ENCODE measurements around the gene ARID1B. TPM values are rescaled to one million over a fixed set of nuclear protein-coding genes. Genes with fewer than 3 reads are reported as not detected.

The ARID1B gene
- total RNA-seq, 1 donor from 2014 or later, result 26.4 TPM

DNA sequence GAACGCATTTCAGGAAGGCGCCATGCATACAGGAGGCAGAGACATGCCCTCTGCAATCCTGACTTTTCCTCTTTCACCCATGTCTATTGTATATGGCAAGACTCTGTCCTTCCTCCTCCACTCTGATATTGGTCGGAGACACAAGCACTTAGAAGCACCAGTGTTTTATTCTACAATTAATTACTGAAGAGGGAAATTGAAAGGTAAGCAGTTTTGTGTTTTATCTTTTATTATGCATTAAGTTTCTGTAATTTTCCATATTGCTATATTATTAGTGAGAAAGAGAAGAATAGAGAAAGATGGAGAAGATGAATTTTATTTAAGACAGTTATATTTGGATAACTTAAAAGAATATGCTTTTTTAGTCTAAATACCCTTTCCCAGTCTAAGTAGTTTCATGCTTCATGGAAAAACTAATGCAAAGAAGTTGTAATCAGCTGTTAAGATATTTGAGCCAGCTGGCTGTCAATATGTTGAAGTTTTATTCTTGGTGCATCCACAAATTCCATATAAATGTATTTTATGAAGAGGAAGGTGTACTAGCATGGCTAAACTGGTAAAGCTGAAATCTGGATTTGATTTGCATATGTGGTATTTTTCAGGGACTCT, 13.6 kb downstream of the ARID1B start:
- ATAC-seq, result no peak

DNA sequence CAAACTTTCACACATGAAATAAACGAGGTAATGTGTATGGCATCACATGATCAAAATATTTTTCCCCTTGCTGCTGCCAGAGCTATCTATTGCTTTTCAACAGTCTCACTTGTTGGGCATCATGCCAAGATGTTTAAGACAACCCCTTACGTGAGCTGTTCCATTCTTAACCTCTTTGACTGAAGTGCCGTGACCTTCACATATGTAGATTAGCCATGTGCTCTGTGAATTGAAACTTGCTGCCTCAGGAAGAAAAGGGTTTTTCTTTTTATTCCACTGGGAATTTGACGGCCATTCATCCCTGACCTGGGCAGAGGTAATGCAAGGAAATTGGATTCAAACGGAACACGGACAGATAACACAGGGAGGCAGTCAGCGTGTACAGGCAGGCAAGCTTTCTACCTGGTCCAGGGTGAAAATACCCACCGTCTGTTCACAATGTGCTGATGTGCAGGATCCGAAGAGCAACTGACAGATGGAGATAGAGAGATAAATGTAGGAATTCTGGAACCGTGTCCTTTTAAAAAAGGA, 14.2 kb downstream of the ARID1B start:
- no peak for DNase-seq (ENCODE audit: low spot score)
- ATAC-seq, result peak; percentile 56

More for the DNA sequence above, 13.6 kb downstream of the ARID1B start:
- DNase-seq (ENCODE audit: low spot score), result no peak

DNA sequence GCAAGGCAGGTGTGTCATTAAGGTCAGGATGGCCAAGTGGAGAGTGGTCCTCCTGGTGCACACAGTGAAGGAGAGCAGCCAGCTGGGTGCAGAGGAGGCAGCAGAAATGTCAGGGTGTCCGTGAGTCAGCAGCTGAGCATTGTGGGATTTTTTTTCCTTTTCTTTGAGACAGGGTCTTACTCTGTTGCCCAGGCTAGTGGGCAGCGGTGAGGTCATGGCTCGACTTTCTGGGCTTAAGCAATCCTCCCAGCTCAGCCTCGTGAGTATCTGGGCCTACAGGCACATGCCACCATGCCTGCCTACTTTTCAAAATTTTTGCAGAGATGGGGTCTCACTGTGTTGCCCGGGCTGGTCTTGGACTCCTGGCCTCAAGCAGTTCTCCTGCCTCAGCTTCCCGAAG, 16.0 kb downstream of the ARID1B start:
- no peak for ATAC-seq
- no peak for DNase-seq (ENCODE audit: low spot score)

DNA sequence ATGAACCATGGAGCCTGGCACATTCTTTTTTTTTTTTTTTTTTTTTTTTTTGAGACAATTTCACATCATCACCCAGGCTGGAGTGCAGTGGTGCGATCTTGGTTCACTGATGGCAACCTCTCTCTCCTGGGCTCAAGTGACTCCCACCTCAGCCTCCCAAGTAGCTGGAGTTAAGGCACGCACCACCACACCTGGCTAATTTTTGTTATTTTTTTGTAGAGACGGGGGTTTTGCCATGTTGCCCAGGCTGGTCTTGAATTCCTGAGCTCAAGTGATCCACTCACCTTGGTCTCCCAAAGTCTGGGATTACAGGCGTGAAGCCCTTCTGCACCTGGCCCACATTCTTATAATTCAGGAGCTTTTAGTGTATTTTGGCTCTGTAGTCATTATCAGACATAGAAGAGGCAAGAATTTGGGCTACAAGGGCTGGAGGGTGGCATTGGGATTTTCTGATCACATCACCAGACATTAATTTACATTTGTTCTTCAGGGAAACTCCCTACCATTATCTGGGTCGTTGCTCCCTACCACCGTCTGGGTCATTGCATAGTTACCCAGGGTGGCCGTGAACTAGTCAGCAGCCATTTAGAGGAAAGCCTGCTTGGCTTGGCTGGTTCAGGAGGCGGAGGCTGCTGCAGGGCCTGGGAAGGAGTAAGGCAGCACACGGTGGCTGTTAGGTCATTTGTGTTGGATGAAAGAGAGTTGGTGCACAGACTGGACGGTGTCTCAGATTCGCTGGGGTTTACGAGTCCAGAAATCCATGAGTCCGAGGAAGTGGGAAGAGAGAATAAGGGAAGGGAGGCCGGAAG, 17.6 kb downstream of the ARID1B start:
- peak; percentile 85 for ATAC-seq
- DNase-seq (ENCODE audit: low spot score), result no peak

DNA sequence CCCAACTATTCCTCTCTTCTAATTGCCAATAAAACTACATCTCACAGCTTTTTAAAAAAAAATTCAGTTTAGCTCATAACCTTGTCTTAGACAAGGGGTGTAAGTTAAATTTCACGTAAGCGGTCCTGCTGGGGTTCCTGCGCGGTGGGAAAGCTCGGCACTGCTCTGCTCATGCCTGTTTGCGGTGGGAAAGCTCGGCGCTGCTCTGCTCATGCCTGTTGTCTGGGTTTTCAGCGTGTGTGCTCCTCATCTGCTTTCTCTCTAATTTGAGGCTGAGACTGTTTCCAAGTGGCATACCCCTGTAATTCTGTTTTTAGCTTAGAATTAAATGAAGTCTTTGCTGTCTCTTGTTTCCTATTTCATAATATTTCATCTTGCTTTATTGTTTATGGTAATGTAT, 18.6 kb downstream of the ARID1B start:
- DNase-seq (ENCODE audit: low spot score), result no peak
- no peak for ATAC-seq

DNA sequence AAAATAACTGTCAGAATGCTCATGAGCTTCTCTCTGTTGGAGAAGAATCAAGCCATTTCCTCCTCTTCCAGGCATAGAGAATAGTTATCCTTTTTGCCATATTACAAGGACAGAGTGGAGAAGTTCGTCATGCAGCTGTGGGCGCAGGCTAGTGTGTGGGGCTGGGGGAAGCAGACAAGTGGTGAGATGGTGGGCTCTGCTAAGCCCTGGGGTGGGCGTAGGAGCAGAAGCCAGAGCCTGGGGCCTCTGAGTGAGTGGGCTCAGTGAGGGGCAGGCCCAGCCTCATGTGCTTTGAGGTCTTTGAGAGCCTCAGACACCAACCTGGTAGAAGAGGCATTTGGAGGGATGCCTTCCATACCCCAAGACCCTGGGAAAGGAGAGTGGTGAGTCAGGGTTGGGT, 19.4 kb downstream of the ARID1B start:
- no peak for ATAC-seq

DNA sequence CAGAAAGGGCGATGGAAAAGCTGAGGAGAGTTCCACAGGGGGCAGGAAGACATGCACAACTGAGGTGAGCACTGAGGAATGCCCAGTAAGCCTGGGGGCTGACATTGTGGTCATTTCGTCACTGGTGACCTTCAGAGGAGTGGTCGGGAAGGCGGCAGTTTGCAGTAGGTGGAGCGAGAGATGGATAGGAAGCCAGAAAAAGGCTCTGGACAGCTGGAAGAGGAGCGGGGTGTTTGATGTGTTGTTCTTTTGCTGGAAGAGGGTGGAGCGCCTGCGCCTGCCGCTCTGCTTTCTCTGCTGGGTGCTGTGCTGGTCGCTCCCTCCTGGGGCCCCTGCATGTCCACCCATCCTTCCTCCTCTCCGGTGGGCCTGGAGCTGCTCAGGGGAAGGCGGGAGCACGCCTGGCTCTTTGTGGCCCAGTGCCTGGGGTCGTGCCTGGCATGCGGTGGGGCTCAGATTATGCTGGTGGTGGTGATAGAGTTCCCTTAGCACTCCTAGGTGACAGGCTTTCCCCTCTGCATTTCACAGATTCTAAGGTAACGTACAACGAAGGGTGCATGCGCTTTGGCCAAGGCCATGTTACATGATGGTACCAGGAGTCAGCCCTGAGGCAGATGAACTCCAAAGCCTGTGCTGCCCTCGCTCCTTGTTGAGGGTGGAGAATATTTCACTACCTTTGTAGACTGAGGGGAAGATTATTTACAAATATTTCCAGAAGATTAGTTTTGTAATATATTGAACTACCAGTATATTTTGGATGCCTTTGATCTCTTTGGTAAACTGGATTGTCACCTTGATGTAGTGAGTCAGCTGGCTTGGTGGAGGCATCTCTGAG, 20.9 kb downstream of the ARID1B start:
- ATAC-seq (no peak), DNase-seq (ENCODE audit: low spot score) (no peak)

More for the DNA sequence above, 19.4 kb downstream of the ARID1B start:
- no peak for DNase-seq (ENCODE audit: low spot score)

DNA sequence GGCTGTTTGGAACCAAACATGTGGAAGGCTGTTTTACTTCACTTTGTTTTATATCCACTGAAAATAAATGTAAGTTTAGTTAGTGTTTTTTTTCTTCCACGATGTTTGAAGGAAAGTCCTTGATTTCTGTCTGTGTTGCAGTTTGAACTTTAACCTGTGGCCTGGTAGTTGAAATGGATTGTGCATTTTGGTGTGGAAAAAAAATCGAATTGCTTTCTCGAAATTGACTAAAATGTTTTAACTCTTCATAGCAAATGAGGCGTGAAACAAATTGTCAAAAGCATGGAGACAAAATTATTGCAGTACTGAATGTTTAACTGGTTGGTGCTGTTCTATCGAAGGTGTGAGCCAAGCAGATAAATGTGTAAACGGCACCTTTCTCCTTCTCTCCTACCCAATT, 24.5 kb downstream of the ARID1B start:
- peak; percentile 68 for ATAC-seq
- DNase-seq (ENCODE audit: low spot score), result no peak

DNA sequence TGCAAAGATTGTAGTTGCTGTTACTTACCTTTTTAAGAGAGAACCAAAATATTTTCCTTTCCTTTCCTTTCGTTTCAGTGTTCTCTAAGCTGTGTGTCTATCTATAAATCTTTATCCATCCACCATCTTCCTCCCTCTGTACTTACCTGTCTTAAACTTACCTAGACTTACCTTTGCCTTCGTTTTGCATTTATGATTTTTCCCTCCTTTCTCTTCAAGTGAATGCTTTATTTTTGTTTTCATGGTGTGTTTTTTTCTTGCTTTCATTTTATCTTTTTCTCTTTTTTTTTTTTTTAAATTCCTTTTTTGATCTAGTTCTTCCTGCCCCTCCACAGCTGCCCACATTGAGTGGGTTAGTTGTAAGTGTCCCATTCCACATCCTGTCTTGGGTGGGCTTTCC, 26.2 kb downstream of the ARID1B start:
- no peak for ATAC-seq

DNA sequence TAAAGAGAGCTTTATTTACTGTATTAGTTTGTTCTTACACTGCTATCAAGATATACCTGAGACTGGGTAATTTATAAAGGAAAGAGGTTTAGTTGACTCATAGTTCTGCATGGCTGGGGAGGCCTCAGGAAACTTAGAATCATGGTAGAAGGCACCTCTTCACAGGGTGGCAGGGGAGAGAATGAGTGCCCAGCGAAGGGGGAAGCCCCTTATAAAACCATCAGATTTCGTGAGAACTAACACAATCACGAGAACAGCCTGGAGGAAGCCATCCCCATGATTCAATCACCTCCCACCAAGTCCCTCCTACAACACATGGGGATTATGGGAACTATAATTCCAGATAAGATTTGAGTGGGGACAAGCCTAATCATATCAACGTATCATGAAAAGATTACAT, 27.2 kb downstream of the ARID1B start:
- no peak for DNase-seq (ENCODE audit: low spot score)
- no peak for ATAC-seq

More for the DNA sequence above, 26.2 kb downstream of the ARID1B start:
- DNase-seq (ENCODE audit: low spot score), result no peak

DNA sequence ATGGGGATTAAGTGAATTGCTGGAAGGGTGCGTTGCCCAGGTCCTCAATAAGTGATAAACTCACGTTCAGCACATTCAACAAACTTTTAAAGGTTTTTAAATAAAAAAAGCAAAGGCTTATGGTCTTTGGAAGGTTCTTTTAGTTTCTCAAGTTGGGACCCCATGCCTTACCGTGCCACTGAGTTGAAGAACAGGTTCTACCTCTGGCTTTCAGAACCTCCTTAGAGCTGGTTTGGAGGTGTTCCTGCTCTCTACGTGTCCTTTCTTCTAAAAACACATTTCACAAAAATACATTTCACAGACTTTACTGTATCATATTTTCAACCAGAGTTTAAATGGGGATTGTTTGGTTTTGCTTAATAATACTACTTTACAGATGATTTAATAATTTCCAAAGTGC, 29.0 kb downstream of the ARID1B start:
- DNase-seq (ENCODE audit: low spot score) (no peak), ATAC-seq (no peak)

DNA sequence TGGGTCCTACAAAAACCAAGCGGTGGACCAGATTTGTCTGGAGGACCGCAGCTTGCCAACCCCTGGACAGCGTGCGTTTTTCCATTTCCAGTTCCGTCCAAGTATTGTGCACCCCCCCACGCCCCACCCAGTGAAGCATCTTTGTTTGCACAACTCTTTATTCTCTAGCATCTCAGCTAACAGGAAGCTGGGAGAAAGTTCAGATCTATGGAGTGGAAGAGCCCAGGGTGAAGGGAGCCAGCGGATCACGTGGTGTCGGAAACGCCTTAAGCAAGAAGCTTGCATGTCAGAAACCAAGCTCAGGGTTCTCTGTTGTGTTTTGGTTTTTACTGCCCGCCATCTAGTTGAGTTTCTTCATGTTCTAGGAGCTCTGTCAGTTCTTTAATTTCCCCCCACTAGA, 29.9 kb downstream of the ARID1B start:
- no peak for ATAC-seq
- no peak for DNase-seq (ENCODE audit: low spot score)

DNA sequence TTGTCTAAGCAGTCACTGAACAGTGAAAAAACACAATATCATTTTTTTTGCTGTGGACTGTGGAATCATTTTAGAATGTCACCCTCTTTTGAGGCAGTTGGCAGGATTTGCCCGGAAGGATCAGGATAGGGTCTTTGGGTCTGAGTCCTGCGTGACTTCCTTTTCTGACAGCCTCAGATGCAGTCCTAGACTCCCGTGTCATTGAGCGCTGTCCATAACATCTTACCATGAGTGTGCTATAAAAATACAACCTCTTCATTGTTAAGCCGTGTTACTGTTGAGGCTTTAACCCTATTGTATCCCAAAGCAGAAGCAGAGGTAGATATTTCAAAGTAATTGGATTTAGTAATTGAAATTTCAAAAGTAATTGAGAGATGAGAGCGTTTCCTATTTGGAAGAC, 30.6 kb downstream of the ARID1B start:
- ATAC-seq, result peak; percentile 19

DNA sequence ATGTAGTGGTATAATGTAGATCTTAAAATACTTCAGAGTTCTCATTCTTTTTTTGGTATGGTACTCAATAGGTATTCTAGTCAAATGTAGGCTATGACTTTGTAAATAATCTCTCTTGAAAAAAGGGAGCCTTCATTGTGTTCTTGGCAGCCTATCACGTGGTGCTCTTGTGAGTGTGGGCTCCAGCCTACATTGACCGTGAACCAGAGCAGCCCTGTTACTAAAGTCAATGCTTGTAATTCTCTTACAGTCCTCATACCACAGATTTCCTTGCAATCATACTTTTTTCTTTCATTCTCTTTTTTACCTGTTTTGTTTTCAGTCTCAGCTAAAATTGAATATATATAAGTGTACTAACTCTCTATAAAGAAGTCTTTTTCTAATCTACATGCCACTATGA, 31.1 kb downstream of the ARID1B start:
- DNase-seq (ENCODE audit: low spot score), result no peak
- peak; percentile 74 for ATAC-seq

More for the DNA sequence above, 30.6 kb downstream of the ARID1B start:
- DNase-seq (ENCODE audit: low spot score), result no peak

DNA sequence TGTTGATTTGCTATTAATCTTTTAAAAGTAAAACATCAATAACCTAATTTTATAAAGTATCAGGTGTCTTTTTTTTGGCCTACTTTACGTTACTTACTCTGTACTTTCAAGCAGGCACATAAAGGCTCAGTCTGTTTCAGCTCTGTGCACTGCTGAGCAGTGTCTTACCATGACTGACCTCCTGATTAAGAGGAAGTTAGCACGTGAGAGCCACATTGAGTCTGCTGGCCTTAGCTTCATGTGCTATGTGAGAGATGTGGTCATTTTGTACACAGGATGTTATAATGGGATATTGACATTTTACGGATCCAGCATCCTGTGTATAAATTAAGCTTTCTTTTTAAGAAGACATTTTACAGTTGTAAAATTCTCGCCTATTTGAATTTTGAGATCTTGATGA, 31.9 kb downstream of the ARID1B start:
- ATAC-seq (peak; percentile 69), DNase-seq (ENCODE audit: low spot score) (no peak)

DNA sequence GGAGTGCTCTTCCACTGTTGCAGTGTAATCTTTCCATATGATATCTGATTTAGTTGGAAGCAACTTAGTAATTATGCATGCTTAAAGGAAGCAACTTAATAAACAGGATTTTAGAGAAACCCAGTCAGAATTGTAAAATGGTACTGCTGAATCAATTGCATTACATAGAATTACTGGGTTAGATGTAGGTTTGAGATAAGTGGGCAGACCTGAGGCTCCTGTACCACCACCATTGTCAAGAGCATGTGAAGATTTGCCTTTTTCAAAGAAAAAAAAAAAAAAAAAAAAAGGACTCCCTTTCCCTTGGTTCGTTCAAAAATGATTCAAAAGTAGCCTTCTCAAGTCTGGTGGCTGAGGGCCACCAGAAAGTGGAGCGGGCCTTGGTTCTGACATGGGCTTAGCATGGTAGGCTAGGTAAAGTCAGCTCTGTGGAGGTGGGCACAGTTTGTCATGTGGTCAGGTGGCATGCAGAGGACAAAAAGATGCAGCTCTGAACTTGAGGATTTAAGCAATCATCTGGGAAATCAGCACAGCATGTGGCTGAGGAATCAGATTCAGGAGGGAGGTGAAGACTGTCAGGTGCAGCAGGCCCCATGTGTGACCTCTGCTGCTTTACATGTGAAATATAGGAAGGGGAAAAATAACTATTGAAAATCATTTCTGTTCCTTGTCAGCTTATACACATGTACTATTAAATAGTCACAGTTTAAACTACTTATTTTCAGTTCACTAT, 32.4 kb downstream of the ARID1B start:
- no peak for ATAC-seq
- no peak for DNase-seq (ENCODE audit: low spot score)

DNA sequence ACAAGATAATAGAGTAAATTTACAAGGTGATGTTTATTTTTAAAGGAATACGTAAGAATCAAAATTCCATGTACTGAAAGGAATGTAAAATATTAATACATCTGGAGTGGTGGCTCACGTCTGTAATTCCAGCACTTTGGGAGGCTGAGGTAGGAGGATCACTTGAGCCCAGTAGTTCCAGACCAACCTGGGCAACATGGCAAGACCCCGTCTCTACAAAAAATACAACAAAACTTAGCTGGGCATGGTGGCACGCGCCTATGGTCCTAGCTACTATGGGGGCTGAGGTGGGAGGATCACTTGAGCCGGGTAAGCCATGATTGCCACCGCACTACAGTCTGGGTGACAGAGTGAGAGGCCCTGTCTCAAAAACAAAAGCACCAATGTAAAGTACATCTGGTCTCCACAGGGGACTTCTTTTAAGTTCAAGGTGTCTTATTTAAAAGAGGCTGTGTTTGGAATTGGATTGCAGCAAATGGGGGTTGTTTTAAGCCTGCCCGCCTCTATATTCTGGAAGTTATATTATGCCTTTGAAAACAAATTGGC, 36.9 kb downstream of the ARID1B start:
- DNase-seq (ENCODE audit: low spot score) (no peak), ATAC-seq (no peak)

DNA sequence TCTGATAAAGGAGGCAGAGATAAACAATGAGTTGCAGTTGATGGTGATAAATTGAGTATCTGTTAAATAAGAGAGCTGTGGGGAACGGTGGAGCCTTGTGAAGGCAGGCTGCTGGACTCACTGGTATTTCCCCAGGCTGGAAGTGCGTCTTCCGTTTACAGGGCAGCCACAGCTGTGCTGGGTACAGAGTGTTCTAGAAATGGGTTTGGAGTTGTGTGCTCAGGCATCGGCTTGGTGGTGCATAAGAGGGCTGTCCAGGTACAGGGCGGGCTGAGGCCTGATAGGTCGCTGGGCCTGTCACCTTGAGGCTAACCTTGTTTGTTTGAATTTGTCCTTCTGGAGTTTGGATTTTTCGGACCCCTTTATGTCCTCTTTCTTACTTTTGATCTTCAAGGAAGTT, 39.3 kb downstream of the ARID1B start:
- DNase-seq (ENCODE audit: low spot score) (no peak), ATAC-seq (peak; percentile 80)

DNA sequence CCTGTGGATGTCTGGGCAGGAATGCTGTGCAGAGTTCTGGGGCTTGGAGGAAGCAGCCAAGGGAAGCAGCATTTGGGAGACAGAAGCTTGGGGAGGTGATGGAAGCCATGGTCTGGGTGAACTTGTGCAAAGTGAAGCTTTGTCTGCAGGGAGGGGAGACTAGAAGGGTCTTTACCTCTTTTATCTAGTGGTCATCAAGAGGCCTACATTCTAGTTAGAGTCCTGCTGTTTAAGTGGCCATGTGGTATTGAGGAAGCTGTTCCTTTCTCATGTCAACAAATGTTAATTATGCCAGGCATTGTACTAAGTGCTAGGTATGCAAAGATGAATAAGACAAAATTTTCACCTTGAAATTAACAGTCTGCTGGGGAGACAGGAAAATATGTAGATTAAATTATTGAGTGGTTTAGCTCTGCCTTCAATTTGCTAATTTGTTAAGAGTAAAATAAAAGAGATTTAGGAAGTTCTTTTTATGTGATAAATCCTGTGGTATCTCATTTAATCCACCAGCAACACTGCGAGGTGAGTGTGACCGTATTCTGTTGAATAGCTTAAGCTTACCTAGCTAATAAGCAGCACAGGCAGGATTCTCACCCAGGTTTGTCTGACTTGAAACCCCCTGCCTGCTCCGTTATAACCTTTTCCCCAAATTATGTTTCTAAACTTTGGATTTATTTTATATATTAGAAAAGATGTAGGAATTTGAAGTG, 43.1 kb downstream of the ARID1B start:
- DNase-seq (ENCODE audit: low spot score), result no peak
- no peak for ATAC-seq

DNA sequence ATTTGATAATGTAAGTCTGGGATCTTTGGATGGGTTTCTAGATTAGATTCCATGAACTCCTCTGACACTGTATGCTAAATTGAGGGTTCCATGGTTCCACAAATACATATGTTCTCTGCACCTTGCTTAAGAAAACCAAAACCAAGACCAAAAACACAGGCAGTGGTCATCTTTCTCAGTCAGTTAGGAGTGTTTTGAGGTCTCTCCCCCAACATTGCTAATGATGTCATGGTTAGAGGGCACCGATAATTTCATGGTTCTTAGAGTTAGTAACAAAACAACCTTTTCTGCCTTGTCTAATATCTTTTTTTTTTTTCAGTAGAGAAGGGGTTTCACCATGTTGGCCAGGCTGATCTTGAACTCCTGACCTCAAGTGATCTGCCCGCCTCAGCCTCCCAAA, 44.5 kb downstream of the ARID1B start:
- no peak for ATAC-seq
- no peak for DNase-seq (ENCODE audit: low spot score)
